Activated naive CD8-positive, alpha-beta T cell (primary cell): ENCODE results near the gene APBB3.

Experiments
- H3K27ac Mint-ChIP-seq: one replicate; pipeline ENCODE4 v1.8.0; 2021; ENCODE audit warnings: mixed read lengths
- H3K27me3 Mint-ChIP-seq: one replicate; pipeline ENCODE4 v1.8.0; 2021; ENCODE audit warnings: mixed read lengths
- H3K36me3 Mint-ChIP-seq: one replicate; pipeline ENCODE4 v1.8.0; 2021; ENCODE audit warnings: mixed read lengths
- H3K4me1 Mint-ChIP-seq: one replicate; pipeline ENCODE4 v1.8.0; 2021; ENCODE audit warnings: low read depth, mixed read lengths
- H3K4me3 Mint-ChIP-seq: one replicate; pipeline ENCODE4 v1.8.0; 2021; ENCODE audit warnings: mild to moderate bottlenecking, mixed read lengths
- H3K9me3 Mint-ChIP-seq: one replicate; pipeline ENCODE4 v1.8.0; 2021; ENCODE audit warnings: low read depth, mixed read lengths

Gene APBB3

GRCh38 chr5:140567136-140567818 is 2.9 kb upstream of the APBB3 start:
- Mint-ChIP-seq H3K36me3 (peaks cover 5% of the 10 kb centered on the region), H3K27me3 (no peaks in the 10 kb centered on the region), H3K9me3 (no peaks in the 10 kb centered on the region), H3K4me1 (peaks cover 61% of the 10 kb centered on the region), H3K27ac (peak overlapping the region; percentile 29), H3K4me3 (peak overlapping the region; percentile 21)

GRCh38 chr5:140566665-140567064 is 2.3 kb upstream of the APBB3 start:
- H3K9me3 Mint-ChIP-seq = no peaks in the 10 kb centered on the region
- peaks cover 61% of the 10 kb centered on the region for H3K4me1 Mint-ChIP-seq
- peak overlapping the region; percentile 21 for H3K4me3 Mint-ChIP-seq
- no peaks in the 10 kb centered on the region for H3K27me3 Mint-ChIP-seq
- H3K36me3 Mint-ChIP-seq = peaks cover 5% of the 10 kb centered on the region
- H3K27ac Mint-ChIP-seq = peak overlapping the region; percentile 29

DNA sequence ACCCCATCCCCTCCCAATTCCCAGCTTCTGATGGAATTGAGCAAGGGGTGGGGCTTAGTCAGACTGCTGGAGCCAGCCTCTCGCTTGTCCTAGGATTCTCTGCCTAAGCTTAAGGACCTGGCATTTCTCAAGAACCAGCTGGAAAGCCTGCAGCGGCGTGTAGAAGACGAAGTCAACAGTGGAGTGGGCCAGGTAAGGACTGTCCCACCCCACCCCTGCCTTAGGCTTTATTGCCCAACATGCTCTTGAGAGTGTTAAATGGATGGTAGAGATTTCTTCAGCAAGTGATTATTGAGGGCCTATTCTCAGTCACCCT is 1.3 kb upstream of the APBB3 start:
- Mint-ChIP-seq H3K4me1 (peaks cover 61% of the 10 kb centered on the region), H3K9me3 (no peaks in the 10 kb centered on the region), H3K36me3 (peaks cover 4% of the 10 kb centered on the region), H3K27me3 (no peaks in the 10 kb centered on the region), H3K4me3 (peak overlapping the region; percentile 91), H3K27ac (peak overlapping the region; percentile 98)

DNA sequence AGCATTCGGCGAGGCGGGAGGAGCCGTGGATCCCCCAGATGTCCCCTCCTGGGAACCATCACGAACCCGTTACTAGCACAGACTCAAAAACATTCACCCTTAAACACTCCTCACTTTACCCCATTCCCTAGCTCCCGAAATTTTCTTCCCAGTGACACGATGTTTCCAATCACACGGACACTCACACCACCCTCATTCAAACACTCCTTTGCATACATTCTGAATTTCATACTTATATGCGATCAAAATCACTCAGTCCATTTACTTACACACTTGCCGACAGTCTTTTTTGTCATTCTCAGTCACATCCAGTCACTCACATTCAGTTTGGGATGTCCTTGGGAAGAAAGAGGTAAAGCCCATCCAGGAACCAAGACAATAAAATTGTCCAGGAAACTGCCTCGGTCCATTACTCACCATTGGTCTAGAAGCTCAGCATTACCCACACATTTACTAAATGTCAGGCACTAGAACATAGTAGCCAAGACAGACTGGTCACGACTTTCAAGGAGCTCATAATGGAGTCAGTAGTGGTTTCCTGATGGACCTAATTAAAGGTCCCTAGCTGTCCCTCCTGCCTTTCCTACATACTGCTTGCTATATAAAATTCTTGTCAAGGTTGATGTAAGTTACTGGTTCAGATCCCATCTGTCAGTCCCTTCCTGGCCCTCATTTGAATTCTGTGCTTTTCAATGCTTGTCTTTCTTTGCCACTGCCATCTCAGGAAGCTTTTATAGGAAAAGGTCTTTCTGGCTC is 804 bp upstream of the APBB3 start:
- no peaks in the 10 kb centered on the region for H3K9me3 Mint-ChIP-seq
- H3K27ac Mint-ChIP-seq = peak overlapping the region; percentile 98
- H3K36me3 Mint-ChIP-seq = peaks cover 3% of the 10 kb centered on the region
- H3K27me3 Mint-ChIP-seq = no peaks in the 10 kb centered on the region
- peaks cover 59% of the 10 kb centered on the region for H3K4me1 Mint-ChIP-seq
- H3K4me3 Mint-ChIP-seq = peak overlapping the region; percentile 91

- Mint-ChIP-seq H3K4me3 (peak overlapping the region; percentile 91), H3K9me3 (no peaks in the 10 kb centered on the region), H3K36me3 (peaks cover 3% of the 10 kb centered on the region), H3K27ac (peak overlapping the region; percentile 92), H3K4me1 (peaks cover 45% of the 10 kb centered on the region), H3K27me3 (no peaks in the 10 kb centered on the region)
Measured at GRCh38 chr5:140563596-140563995, 802 bp downstream of the APBB3 start.

DNA sequence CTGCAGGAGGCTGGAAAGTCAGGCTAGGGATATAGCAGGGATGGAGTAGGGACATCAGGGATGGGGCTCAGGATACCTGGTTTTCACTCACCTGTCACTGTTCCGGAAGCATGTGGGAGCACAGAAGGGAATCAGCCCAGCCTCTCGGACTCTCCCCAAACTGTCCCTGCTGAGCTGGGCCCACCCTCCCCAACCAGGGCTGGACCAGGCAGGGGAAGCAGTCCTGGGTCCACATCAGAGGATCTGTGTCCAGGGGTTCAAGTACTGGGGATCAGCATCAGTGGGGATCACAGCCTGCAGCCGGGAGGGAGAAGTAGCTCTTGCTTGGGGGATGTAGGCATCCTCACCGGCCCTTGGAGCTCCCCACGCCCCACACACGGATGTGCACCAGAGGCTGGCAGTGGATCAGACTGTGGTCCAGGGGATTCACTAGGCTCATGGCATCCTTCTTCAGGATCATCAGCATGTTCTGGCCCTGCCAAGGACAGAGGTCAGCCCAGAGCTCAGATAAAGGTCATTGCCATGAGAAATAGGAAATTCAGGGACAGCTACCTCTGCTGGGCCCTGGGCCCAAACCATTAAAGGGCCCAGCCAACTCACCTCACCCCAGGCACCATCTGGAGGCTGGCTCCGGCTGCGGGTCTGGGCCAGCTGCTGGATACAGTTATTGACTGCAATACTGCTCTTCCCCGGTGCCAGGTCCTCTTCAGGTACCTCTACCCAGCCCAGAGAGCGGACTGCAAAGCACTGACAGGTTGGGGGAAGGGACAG is 2.5 kb downstream of the APBB3 start:
- Mint-ChIP-seq H3K27me3 (no peaks in the 10 kb centered on the region), H3K27ac (no peak overlapping the region), H3K36me3 (peaks cover 3% of the 10 kb centered on the region), H3K9me3 (no peaks in the 10 kb centered on the region), H3K4me3 (no peak overlapping the region), H3K4me1 (peaks cover 34% of the 10 kb centered on the region)

GRCh38 chr5:140560227-140560626 is 4.2 kb downstream of the APBB3 start:
- no peaks in the 10 kb centered on the region for H3K27me3 Mint-ChIP-seq
- no peaks in the 10 kb centered on the region for H3K9me3 Mint-ChIP-seq
- H3K4me1 Mint-ChIP-seq = peaks cover 34% of the 10 kb centered on the region
- peaks cover 3% of the 10 kb centered on the region for H3K36me3 Mint-ChIP-seq
- H3K4me3 Mint-ChIP-seq = no peak overlapping the region
- H3K27ac Mint-ChIP-seq = peak overlapping the region; percentile 34

- Mint-ChIP-seq H3K36me3 (peaks cover 3% of the 10 kb centered on the region), H3K9me3 (no peaks in the 10 kb centered on the region), H3K27ac (no peak overlapping the region), H3K4me3 (no peak overlapping the region), H3K4me1 (peaks cover 43% of the 10 kb centered on the region), H3K27me3 (no peaks in the 10 kb centered on the region)
Measured at GRCh38 chr5:140558542-140558941, 5.9 kb downstream of the APBB3 start.

GRCh38 chr5:140557965-140558364 is 6.4 kb downstream of the APBB3 start:
- Mint-ChIP-seq H3K27me3 (no peaks in the 10 kb centered on the region), H3K36me3 (peaks cover 3% of the 10 kb centered on the region), H3K9me3 (no peaks in the 10 kb centered on the region), H3K27ac (peak overlapping the region; percentile 85), H3K4me1 (peaks cover 46% of the 10 kb centered on the region), H3K4me3 (peak overlapping the region; percentile 87)

DNA sequence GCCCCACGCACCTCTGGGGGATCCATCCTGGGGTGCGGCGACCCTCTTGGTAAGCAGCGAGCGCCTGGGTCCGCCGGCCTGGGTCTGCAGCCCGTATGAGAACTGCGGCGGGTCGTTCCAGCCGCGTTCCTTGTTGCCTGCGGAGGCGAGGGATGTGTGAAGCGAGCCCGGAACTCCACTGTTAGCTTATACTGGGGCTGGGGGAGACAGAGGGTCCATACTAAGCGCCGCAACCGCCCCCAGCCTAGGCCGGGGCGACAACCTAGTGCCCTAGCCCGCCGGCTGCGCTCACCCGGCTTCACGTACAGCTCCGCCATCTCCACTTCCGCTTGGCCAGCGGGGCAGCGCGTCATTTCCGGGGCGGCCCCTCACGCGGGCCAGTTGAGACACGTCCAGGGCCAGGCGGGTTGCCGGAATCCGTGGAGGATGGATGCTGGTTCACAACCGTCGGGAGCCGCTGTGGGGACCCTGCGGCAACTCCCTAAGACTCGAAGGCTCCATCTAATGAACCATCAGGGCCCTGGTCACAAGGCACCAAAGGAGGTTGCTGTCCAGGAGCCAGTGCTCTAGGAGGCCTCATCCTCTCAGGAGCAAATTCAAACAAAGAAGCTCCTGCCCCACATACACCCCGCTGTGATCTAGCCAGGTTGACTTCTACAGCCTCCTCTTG is 7.1 kb downstream of the APBB3 start, which contains the start of gene SRA1:
SRA1 (minus strand) TSS at position 338 of the 670 bp plus-strand sequence; CDS start at position 317, 21 bp downstream.
- H3K36me3 Mint-ChIP-seq = peaks cover 3% of the 10 kb centered on the region
- H3K27ac Mint-ChIP-seq = peak within 1 kb of the TSS; percentile 85
- peak within 1 kb of the TSS; percentile 87 for H3K4me3 Mint-ChIP-seq
- H3K4me1 Mint-ChIP-seq = peaks cover 45% of the 10 kb centered on the region
- no peaks in the 10 kb centered on the region for H3K9me3 Mint-ChIP-seq
- no peaks in the 10 kb centered on the region for H3K27me3 Mint-ChIP-seq

DNA sequence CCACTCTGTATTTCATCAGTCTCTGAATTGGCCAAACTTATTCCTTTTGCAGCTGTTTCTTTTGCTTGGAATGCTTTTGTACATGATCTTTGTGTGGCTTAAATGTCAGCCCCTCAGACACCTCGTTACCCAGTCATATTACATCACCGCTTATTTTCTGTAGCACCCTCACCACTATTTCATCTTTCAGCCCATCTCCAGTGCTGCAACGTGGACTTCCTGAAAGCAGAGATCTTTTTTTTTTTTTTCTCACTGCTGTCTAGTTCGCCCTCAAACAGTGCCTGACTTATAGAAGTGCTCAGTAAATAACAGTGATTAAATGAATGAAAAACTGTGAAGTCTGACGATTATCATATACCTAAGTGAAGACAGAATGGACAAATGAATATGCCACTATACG is 8.0 kb downstream of the APBB3 start:
- Mint-ChIP-seq H3K9me3 (no peaks in the 10 kb centered on the region), H3K4me1 (peaks cover 47% of the 10 kb centered on the region), H3K36me3 (peaks cover 3% of the 10 kb centered on the region), H3K27ac (peak overlapping the region; percentile 85), H3K4me3 (peak overlapping the region; percentile 87), H3K27me3 (no peaks in the 10 kb centered on the region)

DNA sequence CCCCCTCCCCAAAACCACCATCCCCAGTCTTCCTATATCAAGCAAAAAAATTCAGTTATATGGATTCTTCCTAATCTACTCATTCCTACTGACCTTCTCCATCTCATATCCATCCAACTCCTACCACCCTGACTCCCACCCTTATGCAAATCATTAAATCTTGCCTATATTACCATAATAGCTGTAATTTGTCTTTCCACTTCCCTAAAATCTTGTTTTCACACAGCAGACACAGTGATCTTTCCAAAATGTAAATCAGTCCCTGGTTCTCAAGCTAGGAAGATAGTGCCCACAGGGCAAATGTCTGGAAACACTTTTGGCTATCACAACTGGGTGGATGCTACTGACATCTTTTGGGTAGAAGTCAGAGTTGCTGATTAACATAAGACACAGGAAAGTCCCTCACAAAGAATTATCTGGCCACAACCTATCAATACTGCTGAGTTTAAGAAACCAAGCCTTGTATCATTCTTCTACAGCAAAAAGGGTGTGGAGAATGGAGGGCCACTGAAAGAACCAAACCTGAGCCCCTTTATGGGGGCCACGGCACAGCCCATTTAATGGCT is 8.6 kb downstream of the APBB3 start:
- Mint-ChIP-seq H3K27me3 (no peaks in the 10 kb centered on the region), H3K9me3 (no peaks in the 10 kb centered on the region), H3K4me3 (peak overlapping the region; percentile 87), H3K27ac (peak overlapping the region; percentile 85), H3K4me1 (peaks cover 51% of the 10 kb centered on the region), H3K36me3 (peaks cover 3% of the 10 kb centered on the region)

DNA sequence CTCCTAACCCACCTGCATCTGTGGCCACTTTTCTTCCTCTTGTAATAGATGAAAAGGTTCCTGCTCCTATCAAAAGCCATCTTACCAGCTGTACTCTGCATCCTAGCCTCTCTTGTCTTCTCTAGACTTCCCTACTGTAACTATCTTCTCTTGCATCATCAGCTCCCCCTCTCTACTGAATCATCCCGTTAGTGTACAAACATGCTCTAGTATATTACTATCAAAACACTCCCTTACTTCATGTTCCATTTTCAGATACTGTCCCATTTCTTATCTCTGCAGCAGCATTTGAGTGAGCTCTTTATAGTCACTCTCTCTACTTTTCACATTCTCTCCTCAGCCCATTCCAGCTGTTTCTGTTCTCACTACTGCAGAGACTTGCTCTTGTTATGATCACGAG is 9.9 kb downstream of the APBB3 start:
- H3K9me3 Mint-ChIP-seq = no peaks in the 10 kb centered on the region
- no peaks in the 10 kb centered on the region for H3K27me3 Mint-ChIP-seq
- H3K4me1 Mint-ChIP-seq = peaks cover 58% of the 10 kb centered on the region
- H3K4me3 Mint-ChIP-seq = peak overlapping the region; percentile 75
- H3K27ac Mint-ChIP-seq = peak overlapping the region; percentile 94
- peaks cover 5% of the 10 kb centered on the region for H3K36me3 Mint-ChIP-seq

GRCh38 chr5:140553657-140554056 is 10.7 kb downstream of the APBB3 start:
- Mint-ChIP-seq H3K4me3 (peak overlapping the region; percentile 75), H3K36me3 (peaks cover 5% of the 10 kb centered on the region), H3K27me3 (no peaks in the 10 kb centered on the region), H3K4me1 (peaks cover 66% of the 10 kb centered on the region), H3K9me3 (no peaks in the 10 kb centered on the region), H3K27ac (peak overlapping the region; percentile 94)
